SK-N-SH (cell line): ENCODE data around the gene RFXANK. TPM values are rescaled to one million over a fixed set of nuclear protein-coding genes. Genes with fewer than 3 reads are reported as not detected.

Source experiments
- CTCF ChIA-PET: fragments of 300-600, 350-600 bp; formaldehyde crosslinking; extraction: SDS; loops from one replicate; lab custom pipeline; 2021; lab: Yijun Ruan, JAX
- POLR2A ChIA-PET: fragments of 350-600 bp; sonication (Branson Sonifier 250); formaldehyde crosslinking; extraction: SDS; loops from one replicate; lab custom pipeline; 2020; ENCODE audit warnings: antibody characterized with exemption, inconsistent platforms; lab: Yijun Ruan, JAX
- DNase-seq: peaks from one replicate; pipeline ENCODE4 v3.0.0; 2012
- H2AFZ ChIP-seq: fragments of 200-600 bp; sonication (generic); 2 replicates; pipeline ENCODE4 v1.8.1; 2016; ENCODE audit warnings: antibody characterized with exemption, mild to moderate bottlenecking, low read depth
- H3F3A ChIP-seq: fragments of 200-600 bp; sonication (generic); replicated peaks from 2 replicates; pipeline ENCODE3; 2016; ENCODE audit warnings: antibody characterized with exemption, mild to moderate bottlenecking; ENCODE audit not compliant: insufficient read depth
- H3K27ac ChIP-seq, 2 experiments: fragments of 200-500 bp in 1 of 2; fragments of 200-600 bp in 1 of 2; sonication (Bioruptor generic) in 1 of 2; sonication (generic), shearing (Covaris generic) in 1 of 2; 2 replicates each; pipeline versions ENCODE4 v1.5.1 to v1.6.1; 2014 to 2016; ENCODE audit warnings: low read depth in 2 of 2, inconsistent platforms in 1 of 2, low read length in 1 of 2, mild to moderate bottlenecking in 1 of 2, mixed read lengths in 1 of 2
- H3K27me3 ChIP-seq: fragments of 200-600 bp; sonication (generic), shearing (Covaris generic); 2 replicates; pipeline ENCODE4 v1.6.1; 2016; ENCODE audit warnings: mixed run types; ENCODE audit not compliant: insufficient read depth
- H3K36me3 ChIP-seq, 2 experiments: fragments of 200-500 bp in 1 of 2; fragments of 200-600 bp in 1 of 2; sonication (Bioruptor generic) in 1 of 2; sonication (generic) in 1 of 2; replicated peaks in 1 of 2; 2 replicates each; pipeline versions ENCODE3 to v1.5.1; 2014 to 2016; ENCODE audit warnings: low read length in 1 of 2, mild to moderate bottlenecking in 1 of 2; ENCODE audit not compliant: insufficient read depth in 2 of 2, control insufficient read depth in 1 of 2
- H3K4me1 ChIP-seq, 2 experiments: fragments of 200-500 bp in 1 of 2; fragments of 200-600 bp in 1 of 2; sonication (Bioruptor generic) in 1 of 2; sonication (generic), shearing (Covaris generic) in 1 of 2; 2 replicates each; pipeline versions ENCODE4 v1.5.1 to v1.6.1; 2014 to 2016; ENCODE audit warnings: low read depth in 1 of 2, low read length in 1 of 2, mixed run types in 1 of 2; ENCODE audit not compliant: insufficient read depth in 2 of 2, control insufficient read depth in 1 of 2
- H3K4me2 ChIP-seq: fragments of 200-600 bp; sonication (generic), shearing (Covaris generic); 2 replicates; pipeline ENCODE4 v1.6.1; 2017; ENCODE audit warnings: mixed run types
- H3K4me3 ChIP-seq, 2 experiments: fragments of 200-500 bp in 1 of 2; fragments of 200-600 bp in 1 of 2; sonication (Bioruptor generic) in 1 of 2; sonication (generic), shearing (Covaris generic) in 1 of 2; 2 replicates each; pipeline versions ENCODE4 v1.5.1 to v1.8.1; 2014 to 2016; ENCODE audit warnings: low read depth in 2 of 2, inconsistent platforms in 1 of 2, low read length in 1 of 2, mild to moderate bottlenecking in 1 of 2, mixed read lengths in 1 of 2, moderate library complexity in 1 of 2
- H3K79me2 ChIP-seq: fragments of 200-600 bp; sonication (generic); 2 replicates; pipeline ENCODE4 v1.8.1; 2017; ENCODE audit warnings: mild to moderate bottlenecking; ENCODE audit not compliant: insufficient read depth
- H3K9ac ChIP-seq: fragments of 200-600 bp; sonication (generic); 2 replicates; pipeline ENCODE4 v1.6.1; 2017; ENCODE audit warnings: mixed run types
- H3K9me2 ChIP-seq: fragments of 200-600 bp; sonication (generic); 2 replicates; pipeline ENCODE4 v1.6.1; 2017; ENCODE audit warnings: mixed run types
- H3K9me3 ChIP-seq: fragments of 200-600 bp; sonication (generic); 2 replicates; pipeline ENCODE4 v1.6.1; 2017; ENCODE audit warnings: mixed run types, mild to moderate bottlenecking, moderate library complexity
- H4K20me1 ChIP-seq: fragments of 200-600 bp; sonication (generic); 2 replicates; pipeline ENCODE4 v1.6.1; 2017; ENCODE audit warnings: mild to moderate bottlenecking, mixed run types; ENCODE audit not compliant: insufficient read depth
- CHD2 ChIP-seq: fragments of 150-350 bp; IDR thresholded peaks from 2 replicates; pipeline ENCODE4 v1.6.1; 2018; ENCODE audit warnings: low read length; ENCODE audit not compliant: partially characterized antibody
- ELF1 ChIP-seq: IDR thresholded peaks from 2 replicates; pipeline ENCODE4 v1.4.0; 2012
- EP300 ChIP-seq, 2 experiments: IDR thresholded peaks; 2 replicates each; pipeline versions ENCODE4 v1.4.0 to v1.6.1; 2012; ENCODE audit warnings: borderline replicate concordance in 1 of 2, low read depth in 1 of 2, low read length in 1 of 2
- FOXM1 ChIP-seq: IDR thresholded peaks from 2 replicates; pipeline ENCODE4 v1.4.0; 2012; ENCODE audit warnings: low read depth, mild to moderate bottlenecking
- GATA2 ChIP-seq: sonication (generic); formaldehyde crosslinking; IDR thresholded peaks from 2 replicates; pipeline ENCODE4 v1.5.0; 2020; ENCODE audit warnings: mild to moderate bottlenecking, missing genetic modification reagents
- MAX ChIP-seq: IDR thresholded peaks from 2 replicates; pipeline ENCODE4 v1.4.0; 2012; ENCODE audit warnings: low read depth
- MEF2A ChIP-seq: IDR thresholded peaks from 2 replicates; pipeline ENCODE4 v1.4.0; 2012; ENCODE audit warnings: low read depth, borderline replicate concordance
- POLR2AphosphoS5 ChIP-seq: IDR thresholded peaks from 2 replicates; pipeline ENCODE4 v1.6.1; 2012; ENCODE audit warnings: low read depth, low read length
- RAD21 ChIP-seq: IDR thresholded peaks from 2 replicates; pipeline ENCODE4 v1.6.1; 2012; ENCODE audit warnings: mild to moderate bottlenecking, low read length
- REST ChIP-seq: IDR thresholded peaks from 2 replicates; pipeline ENCODE4 v1.6.1; 2012; ENCODE audit warnings: mild to moderate bottlenecking, low read depth, low read length, moderate library complexity
- TCF12 ChIP-seq: IDR thresholded peaks from 2 replicates; pipeline ENCODE4 v1.4.0; 2012
- WGBS: methylation state at CpG from one replicate; pipeline ENCODE4 v1.1.6; 2017; ENCODE audit warnings: low lambda C conversion rate; 5-methylcytosine and 5-hydroxymethylcytosine counted together
- polyA plus RNA-seq, 3 experiments: library from polyadenylated mRNA; depleted of rRNA; stranded (reverse); fragments of >200 nt; gene quantifications; 2 replicates each; pipeline ENCODE4 v1.2.3, GENCODE V29; 2012

Gene RFXANK
- polyA plus RNA-seq, 1 of the 3 experiments (the other 2 are of a cell fraction) = 117 TPM

- Histone ChIP-seq H3K9me2 (no peaks in the 10 kb centered on the region), H3K27me3 (no peaks in the 10 kb centered on the region), H2AFZ (no peak within 1 kb of the TSS), H3K9me3 (no peaks in the 10 kb centered on the region), H3K36me3 (no peaks in the 10 kb centered on the region), H3K9ac (no peak within 1 kb of the TSS), H3F3A (no peaks in the 10 kb centered on the region), H3K4me2 (peak within 1 kb of the TSS; percentile 52; the same call in 1 of the 2 replicates), H4K20me1 (no peaks in the 10 kb centered on the region), H3K4me3 (peak within 1 kb of the TSS in 1 of 2 experiments; percentile 21; a peak in 1 of 4 replicates), H3K79me2 (no peaks in the 10 kb centered on the region), H3K27ac (no peak within 1 kb of the TSS), H3K4me1 (peaks cover 0 to 2% of the 10 kb centered on the region in 2 experiments; a peak in 2 of 4 replicates)
- CTCF ChIA-PET = interaction anchor here (1.1 to 10.6 kb wide), 4 partner anchors 22 to 172 kb away, joined by 3 to 99 read pairs (median 6); no protein-coding TSS in a partner anchor
- POLR2A ChIA-PET = no interaction called here
- TF ChIP-seq CHD2 (no peak), RAD21 (no peak), ELF1 (no peak), GATA2 (CRISPR knock-in tag) (no peak), EP300 (IDR thresholded peaks at IDR 0.05; ENCODE audit: borderline replicate concordance in 1 of 2, low read depth in 1 of 2, low read length in 1 of 2) (no peak), FOXM1 (no peak)
- WGBS = 26% methylated on average over 22 of the region's 56 CpGs
- peak; percentile 96 for DNase-seq
Observed at GRCh38 chr19:19170053-19170872, 21.8 kb upstream of the RFXANK start, which contains the start of gene MEF2B. Gene MEF2B, minus strand, starts transcription at chr19:19170263. Its CDS starts 19,528 bp downstream, at chr19:19150735.

GRCh38 chr19:19170873-19171672, 21.0 kb upstream of the RFXANK start:
- H3K27ac ChIP-seq = no peak overlapping the region
- POLR2A ChIA-PET = no interaction called here
- no peaks in the 10 kb centered on the region for H3F3A ChIP-seq
- H3K36me3 ChIP-seq = no peaks in the 10 kb centered on the region
- peaks cover 0 to 2% of the 10 kb centered on the region in 2 experiments; a peak in 2 of 4 replicates for H3K4me1 ChIP-seq
- no peak overlapping the region for H3K9ac ChIP-seq
- H3K9me2 ChIP-seq = no peaks in the 10 kb centered on the region
- no peaks in the 10 kb centered on the region for H3K27me3 ChIP-seq
- H3K4me3 ChIP-seq = no peak overlapping the region
- no peak for TF ChIP-seq GATA2 (CRISPR knock-in tag)
- no peak for TF ChIP-seq MAX
- TF ChIP-seq POLR2AphosphoS5 = no peak
- TF ChIP-seq TCF12 = no peak
- no peak for TF ChIP-seq REST
- no peak for TF ChIP-seq MEF2A
- CTCF ChIA-PET = interaction anchor here (1.6 to 10.6 kb wide), 2 partner anchors 23 to 171 kb away, joined by 8 to 99 read pairs; no protein-coding TSS in a partner anchor
- 91% methylated on average over 6 of the region's 6 CpGs for WGBS
- no peak overlapping the region for H2AFZ ChIP-seq
- no peaks in the 10 kb centered on the region for H4K20me1 ChIP-seq
- DNase-seq = no peak
- H3K4me2 ChIP-seq = no peak overlapping the region
- H3K9me3 ChIP-seq = no peaks in the 10 kb centered on the region
- no peaks in the 10 kb centered on the region for H3K79me2 ChIP-seq
